Measurements from ENCODE around the gene NCAM1.

NCAM1 gene

DNA sequence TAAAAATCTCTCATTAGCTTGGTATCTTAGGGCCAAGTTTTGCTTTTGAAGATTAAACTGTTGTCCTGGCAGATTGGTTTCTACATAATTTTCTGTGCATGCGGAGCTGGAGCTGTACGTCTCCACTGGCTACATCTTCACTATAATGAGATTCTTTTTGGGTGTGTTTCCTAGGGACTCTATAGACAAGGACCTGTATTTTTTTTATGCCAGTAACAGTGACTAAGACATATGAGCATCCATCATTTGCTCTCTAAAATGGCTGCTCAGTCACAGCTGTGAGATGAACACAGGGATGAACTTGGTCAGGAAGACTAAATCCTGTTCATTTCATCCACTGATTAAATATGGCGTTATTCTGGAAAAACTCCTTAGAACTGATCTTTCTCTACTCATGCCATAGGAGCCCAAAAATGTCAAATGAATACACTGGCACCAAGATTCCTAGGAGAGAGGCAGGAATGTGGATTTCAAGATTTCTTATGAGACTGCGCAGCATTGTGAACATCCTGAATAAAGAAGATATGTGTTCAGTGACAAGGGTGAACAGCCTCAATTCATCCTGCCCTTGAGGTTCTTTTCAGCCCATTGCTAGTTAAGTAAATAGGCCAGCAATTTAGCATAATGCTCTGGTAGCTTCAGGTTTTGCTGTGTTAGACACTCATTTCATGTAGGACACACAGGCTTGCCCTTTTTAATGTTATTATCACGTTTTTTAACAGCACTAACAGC is 168.2 kb downstream of the NCAM1 start:
- Histone ChIP-seq H3K36me3 (no peaks in the 10 kb centered on the region), H3K27me3 (no peaks in the 10 kb centered on the region), H3K9me3 (no peaks in the 10 kb centered on the region), H3K4me3 (ENCODE audit: low read depth in 1 of 2, low read length in 1 of 2) (no peak overlapping the region), H3K4me1 (ENCODE audit: control insufficient read depth in 1 of 2, insufficient read depth in 1 of 2, low read depth in 1 of 2, low read length in 1 of 2) (no peaks in the 10 kb centered on the region), H3K27ac (no peak overlapping the region)
- TF ChIP-seq, protein P1, sequence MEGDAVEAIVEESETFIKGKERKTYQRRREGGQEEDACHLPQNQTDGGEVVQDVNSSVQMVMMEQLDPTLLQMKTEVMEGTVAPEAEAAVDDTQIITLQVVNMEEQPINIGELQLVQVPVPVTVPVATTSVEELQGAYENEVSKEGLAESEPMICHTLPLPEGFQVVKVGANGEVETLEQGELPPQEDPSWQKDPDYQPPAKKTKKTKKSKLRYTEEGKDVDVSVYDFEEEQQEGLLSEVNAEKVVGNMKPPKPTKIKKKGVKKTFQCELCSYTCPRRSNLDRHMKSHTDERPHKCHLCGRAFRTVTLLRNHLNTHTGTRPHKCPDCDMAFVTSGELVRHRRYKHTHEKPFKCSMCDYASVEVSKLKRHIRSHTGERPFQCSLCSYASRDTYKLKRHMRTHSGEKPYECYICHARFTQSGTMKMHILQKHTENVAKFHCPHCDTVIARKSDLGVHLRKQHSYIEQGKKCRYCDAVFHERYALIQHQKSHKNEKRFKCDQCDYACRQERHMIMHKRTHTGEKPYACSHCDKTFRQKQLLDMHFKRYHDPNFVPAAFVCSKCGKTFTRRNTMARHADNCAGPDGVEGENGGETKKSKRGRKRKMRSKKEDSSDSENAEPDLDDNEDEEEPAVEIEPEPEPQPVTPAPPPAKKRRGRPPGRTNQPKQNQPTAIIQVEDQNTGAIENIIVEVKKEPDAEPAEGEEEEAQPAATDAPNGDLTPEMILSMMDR (IDR thresholded peaks at IDR 0.05) = no peak

DNA sequence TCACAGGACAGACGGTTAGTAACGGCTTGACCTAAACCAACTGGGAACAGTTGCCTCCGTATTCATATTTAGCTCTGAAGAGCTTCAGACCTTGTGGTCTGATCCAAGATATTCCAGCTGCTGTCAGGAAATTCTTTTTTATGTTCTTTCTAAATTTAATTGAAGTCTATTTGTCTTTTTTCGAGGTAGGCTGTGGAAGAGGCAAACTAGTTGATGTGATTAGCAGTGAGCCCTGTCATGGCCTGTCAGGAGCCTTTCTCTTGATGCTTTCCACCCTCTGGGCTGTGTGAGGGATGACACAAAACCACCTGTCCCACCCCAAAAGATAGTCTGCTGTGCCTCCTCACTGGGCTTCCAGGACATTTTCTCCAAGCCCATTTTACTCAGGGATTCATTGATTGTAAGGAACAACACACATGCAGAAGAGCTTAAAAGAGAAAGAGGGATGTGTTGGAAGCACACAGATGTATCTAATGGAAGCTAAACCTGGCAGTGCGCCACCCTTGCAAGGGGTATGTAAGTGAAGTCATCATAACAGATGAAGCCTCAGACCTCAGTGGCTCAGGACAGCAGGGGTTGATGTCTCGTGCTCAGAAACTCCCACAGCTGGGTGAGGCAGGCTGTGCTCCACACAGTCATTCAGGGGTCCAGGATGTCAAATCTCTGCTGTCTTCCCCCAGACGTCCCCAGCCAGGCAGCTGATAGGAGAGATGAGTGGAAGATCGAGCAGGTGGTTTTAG is 170.0 kb downstream of the NCAM1 start:
- Histone ChIP-seq H3K27me3 (no peaks in the 10 kb centered on the region), H3K36me3 (no peaks in the 10 kb centered on the region), H3K4me3 (ENCODE audit: low read depth in 1 of 2, low read length in 1 of 2) (no peak overlapping the region), H3K9me3 (no peaks in the 10 kb centered on the region), H3K27ac (no peak overlapping the region), H3K4me1 (ENCODE audit: control insufficient read depth in 1 of 2, insufficient read depth in 1 of 2, low read depth in 1 of 2, low read length in 1 of 2) (no peaks in the 10 kb centered on the region)
- TF ChIP-seq, protein P1 (IDR thresholded peaks at IDR 0.05) = no peak

DNA sequence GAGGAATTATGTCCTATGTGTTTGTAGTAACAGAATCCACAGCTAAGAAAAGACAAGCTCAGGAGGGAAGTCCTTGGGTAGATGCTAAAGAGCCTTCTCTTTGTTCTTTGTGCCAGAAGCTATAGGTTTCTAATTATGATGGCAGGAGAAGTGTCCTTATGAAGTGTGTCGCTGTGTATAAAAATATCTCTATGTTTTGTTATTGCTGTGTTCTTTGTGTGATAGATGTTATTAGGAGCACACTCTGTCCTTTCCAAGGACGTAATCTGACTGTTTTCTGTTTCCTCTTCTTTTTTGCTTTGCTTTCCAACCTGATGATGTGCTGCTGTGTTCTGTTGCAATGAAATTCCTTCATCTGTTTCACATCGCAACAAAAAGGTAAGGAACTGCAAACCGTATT is 171.9 kb downstream of the NCAM1 start:
- Histone ChIP-seq H3K9me3 (no peaks in the 10 kb centered on the region), H3K36me3 (no peaks in the 10 kb centered on the region), H3K27me3 (peaks cover 7% of the 10 kb centered on the region), H3K27ac (no peak overlapping the region), H3K4me1 (ENCODE audit: control insufficient read depth in 1 of 2, insufficient read depth in 1 of 2, low read depth in 1 of 2, low read length in 1 of 2) (no peaks in the 10 kb centered on the region), H3K4me3 (ENCODE audit: low read depth in 1 of 2, low read length in 1 of 2) (no peak overlapping the region)
- TF ChIP-seq, protein P1 (IDR thresholded peaks at IDR 0.05) = no peak

DNA sequence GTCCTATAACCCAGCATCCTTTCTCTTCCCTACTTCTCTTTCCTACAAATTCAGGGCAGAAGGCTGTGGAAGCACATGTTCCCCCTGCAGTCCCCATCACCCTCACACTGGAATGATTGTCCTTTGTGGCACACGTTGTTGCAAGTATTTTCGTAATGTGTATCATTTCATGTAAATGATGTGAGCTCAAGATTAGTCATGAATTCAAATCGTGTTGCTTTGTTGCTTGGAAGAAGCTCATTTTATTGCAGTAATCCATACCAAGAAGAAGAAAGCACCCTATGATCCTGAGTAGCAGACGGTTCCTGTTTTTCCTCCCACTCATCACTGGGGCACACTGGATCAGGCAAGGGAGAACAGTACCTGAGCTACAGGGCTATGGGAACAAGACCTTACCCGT is 173.4 kb downstream of the NCAM1 start:
- Histone ChIP-seq H3K4me3 (ENCODE audit: low read depth in 1 of 2, low read length in 1 of 2) (no peak overlapping the region), H3K9me3 (no peaks in the 10 kb centered on the region), H3K36me3 (no peaks in the 10 kb centered on the region), H3K4me1 (ENCODE audit: control insufficient read depth in 1 of 2, insufficient read depth in 1 of 2, low read depth in 1 of 2, low read length in 1 of 2) (no peaks in the 10 kb centered on the region), H3K27me3 (peaks cover 17% of the 10 kb centered on the region), H3K27ac (no peak overlapping the region)
- TF ChIP-seq, protein P1 (IDR thresholded peaks at IDR 0.05) = no peak

DNA sequence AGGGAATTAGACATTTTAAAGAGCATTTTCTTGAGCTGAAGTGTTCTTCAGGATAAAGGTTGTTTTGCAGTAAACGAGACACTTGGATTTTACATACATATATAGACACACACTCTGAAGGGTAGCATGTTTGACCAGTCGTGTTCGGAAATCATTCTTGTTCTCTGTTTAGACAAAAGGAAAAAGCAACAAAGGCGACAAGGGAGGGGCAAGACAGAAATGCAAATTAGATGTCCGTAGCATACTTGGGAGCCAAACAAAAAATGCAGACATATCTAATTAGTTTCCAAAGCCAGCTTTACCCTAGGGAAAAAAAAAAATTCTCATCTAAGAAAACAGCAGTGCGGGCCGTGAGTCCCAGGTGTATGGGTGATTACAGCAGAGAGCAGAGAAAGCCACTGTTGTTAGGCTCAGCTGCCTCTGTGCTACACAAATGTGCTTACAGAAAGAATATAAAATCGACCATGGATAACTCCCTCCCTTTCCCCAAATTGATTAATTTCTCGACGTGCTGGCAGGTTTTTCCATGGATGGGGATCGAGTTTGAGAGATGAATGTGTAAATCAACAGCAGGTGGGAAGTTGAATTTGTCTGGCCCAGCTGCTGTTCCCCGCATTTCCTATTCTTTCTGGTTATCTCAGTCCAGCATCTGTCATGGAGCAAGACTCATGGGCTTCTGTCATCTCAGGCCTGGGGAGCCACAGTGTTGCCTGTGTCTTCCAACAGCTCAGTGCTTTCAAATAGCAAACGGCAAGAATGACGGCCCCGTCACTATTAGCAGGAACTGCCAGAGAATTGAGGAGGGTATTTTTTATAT is 176.7 kb downstream of the NCAM1 start:
- H3K9me3 ChIP-seq = no peaks in the 10 kb centered on the region

More for the DNA sequence above, 176.7 kb downstream of the NCAM1 start:
- H3K4me1 ChIP-seq (ENCODE audit: control insufficient read depth in 1 of 2, insufficient read depth in 1 of 2, low read depth in 1 of 2, low read length in 1 of 2) = no peaks in the 10 kb centered on the region
- H3K27me3 ChIP-seq = peaks cover 22% of the 10 kb centered on the region
- no peaks in the 10 kb centered on the region for H3K36me3 ChIP-seq
- H3K27ac ChIP-seq = no peak overlapping the region
- TF ChIP-seq, protein P1 (IDR thresholded peaks at IDR 0.05) = no peak
- H3K4me3 ChIP-seq (ENCODE audit: low read depth in 1 of 2, low read length in 1 of 2) = no peak overlapping the region
